Fibroblast of villous mesenchyme (primary cell): ENCODE data around the gene NANS. TPM values are rescaled to one million over a fixed set of nuclear protein-coding genes. Genes with fewer than 3 reads are reported as not detected.

Experiments used
- DNase-seq: peaks from one replicate; pipeline ENCODE4 v3.0.0-alpha.2; 2010; ENCODE audit warnings: low read depth
- H3K4me3 ChIP-seq: 2 replicates; pipeline ENCODE4 v1.5.1; 2011; ENCODE audit warnings: low read depth, mild to moderate bottlenecking, low read length
- CTCF ChIP-seq: IDR thresholded peaks from 2 replicates; pipeline ENCODE4 v1.5.1; 2012; ENCODE audit warnings: low read depth, mild to moderate bottlenecking, low read length; ENCODE audit not compliant: insufficient read depth
- total RNA-seq: library from RNA; depleted of rRNA; stranded (reverse); fragments of >200 nt; gene quantifications from 2 replicates; pipeline ENCODE4 v1.2.3, GENCODE V29; 2012

Gene NANS
- total RNA-seq, 1 donor, result 94.1 TPM

GRCh38 chr9:98021306-98022040, 35.1 kb upstream of the NANS start:
- DNase-seq, result no peak
- no peak for TF ChIP-seq CTCF
- no peak overlapping the region for H3K4me3 ChIP-seq

- no peak for TF ChIP-seq CTCF
- no peak for DNase-seq
- H3K4me3 ChIP-seq, result no peak overlapping the region
These were observed 34.1 kb upstream of the NANS start for GRCh38 chr9:98022447-98022846.

GRCh38 chr9:98024702-98025101, 31.8 kb upstream of the NANS start:
- no peak overlapping the region for H3K4me3 ChIP-seq
- no peak for DNase-seq
- TF ChIP-seq CTCF, result no peak

- no peak for DNase-seq
- no peak overlapping the region for H3K4me3 ChIP-seq
These were observed 25.4 kb upstream of the NANS start for GRCh38 chr9:98031169-98031568.

GRCh38 chr9:98031935-98032334, 24.6 kb upstream of the NANS start:
- H3K4me3 ChIP-seq, result no peak overlapping the region
- DNase-seq, result peak; percentile 26
- no peak for TF ChIP-seq CTCF

More at GRCh38 chr9:98031169-98031568, 25.4 kb upstream of the NANS start:
- no peak for TF ChIP-seq CTCF

- peak overlapping the region; percentile 12 for H3K4me3 ChIP-seq
- peak; percentile 81 for DNase-seq
- peak; percentile 84 for TF ChIP-seq CTCF
These were observed 21.7 kb upstream of the NANS start for GRCh38 chr9:98034593-98035546.
